ENCODE data around the gene ROBO1.

Gene ROBO1

GRCh38 chr3:79146024-79146423 is 621.8 kb downstream of the ROBO1 start:
- no peak for DNase-seq

GRCh38 chr3:79140708-79141107 is 627.1 kb downstream of the ROBO1 start:
- no peak for DNase-seq

GRCh38 chr3:79139395-79140068 is 628.3 kb downstream of the ROBO1 start:
- DNase-seq = no peak

GRCh38 chr3:79125313-79125984 is 642.3 kb downstream of the ROBO1 start:
- DNase-seq = no peak

GRCh38 chr3:79115458-79115857 is 652.3 kb downstream of the ROBO1 start:
- no peak for DNase-seq

- DNase-seq = no peak
Observed at GRCh38 chr3:79113876-79114275, 653.9 kb downstream of the ROBO1 start.

- no peak for DNase-seq
Observed at GRCh38 chr3:79111375-79112052, 656.3 kb downstream of the ROBO1 start.

- no peak for DNase-seq
Observed at GRCh38 chr3:79109754-79110153, 658.0 kb downstream of the ROBO1 start.

GRCh38 chr3:79103307-79103706 is 664.5 kb downstream of the ROBO1 start:
- no peak for DNase-seq

- DNase-seq = no peak
Observed at GRCh38 chr3:79097964-79098660, 669.7 kb downstream of the ROBO1 start.

- DNase-seq = no peak
Observed at GRCh38 chr3:79094654-79095053, 673.1 kb downstream of the ROBO1 start.

GRCh38 chr3:79086514-79086913 is 681.3 kb downstream of the ROBO1 start:
- no peak for DNase-seq

- DNase-seq = no peak
Observed at GRCh38 chr3:79085171-79085570, 682.6 kb downstream of the ROBO1 start.

GRCh38 chr3:79081335-79081734 is 686.5 kb downstream of the ROBO1 start:
- no peak for DNase-seq

- no peak for DNase-seq
Observed at GRCh38 chr3:79074558-79074957, 693.2 kb downstream of the ROBO1 start.

GRCh38 chr3:79067734-79068133 is 700.1 kb downstream of the ROBO1 start:
- DNase-seq = no peak

- no peak for DNase-seq
Observed at GRCh38 chr3:79066481-79066880, 701.3 kb downstream of the ROBO1 start.

GRCh38 chr3:79063624-79064023 is 704.2 kb downstream of the ROBO1 start:
- DNase-seq = no peak

- DNase-seq = no peak
Observed at GRCh38 chr3:79057756-79058155, 710.0 kb downstream of the ROBO1 start.

- DNase-seq = no peak
Observed at GRCh38 chr3:79056498-79056897, 711.3 kb downstream of the ROBO1 start.

GRCh38 chr3:79052054-79052681 is 715.6 kb downstream of the ROBO1 start:
- DNase-seq = no peak

GRCh38 chr3:79047581-79047980 is 720.2 kb downstream of the ROBO1 start:
- DNase-seq = no peak

- DNase-seq = no peak
Observed at GRCh38 chr3:79041621-79042020, 726.2 kb downstream of the ROBO1 start.
